Endodermal cell (in vitro differentiated cells): Measurements from ENCODE around the gene CORT. TPM values are rescaled to one million over a fixed set of nuclear protein-coding genes. Genes with fewer than 3 reads are reported as not detected.

ENCODE experiments used
- DNase-seq: peaks from one replicate; pipeline ENCODE4 v3.0.0-alpha.2; 2017
- H3K27ac ChIP-seq: 2 replicates; pipeline ENCODE4 v1.5.1; 2013; ENCODE audit warnings: mild to moderate bottlenecking, low read depth, low read length, moderate library complexity
- H3K27me3 ChIP-seq: 2 replicates; pipeline ENCODE4 v1.6.1; 2013; ENCODE audit warnings: mild to moderate bottlenecking, low read length, moderate library complexity; ENCODE audit not compliant: insufficient read depth, control insufficient read depth, poor library complexity, severe bottlenecking
- H3K36me3 ChIP-seq: 2 replicates; pipeline ENCODE4 v1.7.0; 2013; ENCODE audit warnings: mild to moderate bottlenecking, low read length, moderate library complexity; ENCODE audit not compliant: control insufficient read depth, insufficient read depth
- H3K4me1 ChIP-seq: one replicate; pipeline ENCODE4 v1.7.0; 2013; ENCODE audit warnings: low read length; ENCODE audit not compliant: control insufficient read depth, insufficient read depth
- H3K4me3 ChIP-seq: 2 replicates; pipeline ENCODE4 v1.5.1; 2013; ENCODE audit warnings: mild to moderate bottlenecking, low read length, moderate library complexity
- H3K9ac ChIP-seq: 2 replicates; pipeline ENCODE4 v1.6.1; 2013; ENCODE audit warnings: mild to moderate bottlenecking, low read length, moderate library complexity; ENCODE audit not compliant: poor library complexity, severe bottlenecking; ENCODE audit errors: extremely low read depth
- H3K9me3 ChIP-seq: 2 replicates; pipeline ENCODE4 v1.6.1; 2013; ENCODE audit warnings: mild to moderate bottlenecking, low read length, moderate library complexity; ENCODE audit not compliant: control insufficient read depth
- H3K27ac Mint-ChIP-seq: 2 replicates; pipeline ENCODE4 v1.8.0; 2020; ENCODE audit warnings: mixed read lengths
- H3K27me3 Mint-ChIP-seq: 2 replicates; pipeline ENCODE4 v1.8.0; 2021; ENCODE audit warnings: mild to moderate bottlenecking, mixed read lengths; ENCODE audit not compliant: insufficient read depth
- H3K36me3 Mint-ChIP-seq: 2 replicates; pipeline ENCODE4 v1.8.0; 2020; ENCODE audit warnings: low read depth, mixed read lengths
- H3K4me1 Mint-ChIP-seq: 2 replicates; pipeline ENCODE4 v1.8.0; 2020; ENCODE audit warnings: mixed read lengths
- H3K4me3 Mint-ChIP-seq: 2 replicates; pipeline ENCODE4 v1.8.0; 2020; ENCODE audit warnings: mild to moderate bottlenecking, moderate library complexity, mixed read lengths
- H3K9me3 Mint-ChIP-seq: 2 replicates; pipeline ENCODE4 v1.8.0; 2020; ENCODE audit warnings: mild to moderate bottlenecking, mixed read lengths
- WGBS, 2 experiments: methylation state at CpG; one replicate each; pipeline versions ENCODE4 v1.1.5 to v1.1.7; 2013; ENCODE audit warnings: missing lambda C conversion rate in 2 of 2, mixed read lengths in 1 of 2; ENCODE audit not compliant: insufficient coverage in 1 of 2, insufficient read length in 1 of 2; 5-methylcytosine and 5-hydroxymethylcytosine counted together
- total RNA-seq, 2 donors: library from RNA; stranded (reverse); fragmentation: NEBNext Ultra II Directional in 1 of 2; extraction: Animal tissue kit (Norgen Biotek cat#: 25700) in 1 of 2; gene quantifications; 2 replicates in 1 of 2; 3 replicates in 1 of 2; pipeline ENCODE4 v1.2.1, GENCODE V29; 2021
- TF ChIP-seq, protein P1 (sequence below): fragments of 200-600 bp; sonication (generic); conservative IDR thresholded peaks from 2 replicates; pipeline ENCODE4 v1.5.0; 2021; ENCODE audit warnings: antibody characterized with exemption, mild to moderate bottlenecking

CORT gene
- total RNA-seq, 2 donors from 2014 or later: 0.53 to 1.3 TPM

DNA sequence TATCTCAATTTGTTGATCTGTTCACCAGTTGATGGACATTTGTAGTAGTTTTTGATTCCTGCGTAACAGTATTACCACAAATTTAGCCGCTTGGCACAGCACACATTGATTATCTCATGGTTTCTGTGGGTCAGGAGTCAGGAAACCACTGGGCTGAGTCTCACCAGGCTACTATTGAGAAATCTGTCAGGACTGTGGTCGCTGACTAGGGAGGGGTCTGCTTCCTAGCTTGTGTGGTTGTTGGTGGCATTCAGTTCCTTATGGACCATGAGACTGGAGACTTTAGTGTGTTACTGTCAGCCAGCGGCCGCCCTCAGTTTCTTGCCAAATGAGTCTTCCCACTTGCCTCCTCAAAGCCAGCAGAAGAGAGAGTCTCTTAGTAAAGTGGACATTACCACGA, 34.7 kb downstream of the CORT start:
- H3K4me3 Mint-ChIP-seq: no peak overlapping the region
- Histone ChIP-seq H3K36me3 (peaks cover 4% of the 10 kb centered on the region), H3K27me3 (no peaks in the 10 kb centered on the region), H3K9me3 (no peaks in the 10 kb centered on the region), H3K9ac (no peak overlapping the region), H3K27ac (no peak overlapping the region), H3K4me3 (no peak overlapping the region), H3K4me1 (no peaks in the 10 kb centered on the region)
- peaks cover 2% of the 10 kb centered on the region for H3K4me1 Mint-ChIP-seq
- H3K36me3 Mint-ChIP-seq: peaks cover 20% of the 10 kb centered on the region
- WGBS, 2 experiments: 98% methylated on average over 4 to 6 of the region's 6 CpGs
- H3K27me3 Mint-ChIP-seq: no peaks in the 10 kb centered on the region
- H3K9me3 Mint-ChIP-seq: peaks cover 2% of the 10 kb centered on the region
- H3K27ac Mint-ChIP-seq: no peak overlapping the region
- TF ChIP-seq, protein P1, sequence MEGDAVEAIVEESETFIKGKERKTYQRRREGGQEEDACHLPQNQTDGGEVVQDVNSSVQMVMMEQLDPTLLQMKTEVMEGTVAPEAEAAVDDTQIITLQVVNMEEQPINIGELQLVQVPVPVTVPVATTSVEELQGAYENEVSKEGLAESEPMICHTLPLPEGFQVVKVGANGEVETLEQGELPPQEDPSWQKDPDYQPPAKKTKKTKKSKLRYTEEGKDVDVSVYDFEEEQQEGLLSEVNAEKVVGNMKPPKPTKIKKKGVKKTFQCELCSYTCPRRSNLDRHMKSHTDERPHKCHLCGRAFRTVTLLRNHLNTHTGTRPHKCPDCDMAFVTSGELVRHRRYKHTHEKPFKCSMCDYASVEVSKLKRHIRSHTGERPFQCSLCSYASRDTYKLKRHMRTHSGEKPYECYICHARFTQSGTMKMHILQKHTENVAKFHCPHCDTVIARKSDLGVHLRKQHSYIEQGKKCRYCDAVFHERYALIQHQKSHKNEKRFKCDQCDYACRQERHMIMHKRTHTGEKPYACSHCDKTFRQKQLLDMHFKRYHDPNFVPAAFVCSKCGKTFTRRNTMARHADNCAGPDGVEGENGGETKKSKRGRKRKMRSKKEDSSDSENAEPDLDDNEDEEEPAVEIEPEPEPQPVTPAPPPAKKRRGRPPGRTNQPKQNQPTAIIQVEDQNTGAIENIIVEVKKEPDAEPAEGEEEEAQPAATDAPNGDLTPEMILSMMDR: no peak
- DNase-seq: no peak

DNA sequence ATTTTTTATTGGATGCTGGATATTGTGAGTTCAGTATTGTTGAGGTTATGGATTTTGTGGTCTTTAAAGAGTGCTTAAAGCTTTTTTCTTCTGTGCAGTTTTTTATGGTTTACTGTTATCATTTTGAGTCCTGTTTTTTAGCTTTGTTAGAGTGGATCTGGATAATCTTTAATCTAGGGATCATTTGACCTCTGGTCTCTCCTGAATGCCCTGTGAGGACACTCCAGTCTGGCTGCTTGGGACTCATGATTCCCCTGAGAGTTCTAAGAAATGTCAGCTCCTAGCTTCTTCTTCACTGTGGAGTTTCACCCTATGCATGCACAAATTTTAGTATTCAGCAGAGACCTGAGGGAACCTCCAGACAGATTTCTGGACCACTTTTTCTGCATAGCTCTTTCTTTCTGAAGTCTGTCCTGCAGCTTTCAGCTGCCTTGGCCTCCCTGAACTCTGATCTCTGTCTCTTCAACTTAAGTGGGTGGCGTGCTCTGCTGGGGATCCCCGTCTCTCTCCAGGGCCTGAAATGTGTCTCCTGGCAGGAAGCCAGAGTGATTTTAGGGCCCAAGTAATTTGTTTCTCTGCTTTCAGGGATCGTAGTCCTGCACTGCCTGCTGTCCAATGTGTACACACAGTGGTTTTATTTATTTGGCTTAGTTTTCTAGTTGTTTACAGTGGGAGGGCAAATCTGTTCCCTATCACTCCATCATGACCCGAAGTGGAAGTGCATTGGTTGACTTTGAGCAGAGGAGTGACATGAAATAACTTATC, 39.6 kb downstream of the CORT start:
- Histone ChIP-seq H3K27ac (peak overlapping the region; percentile 84), H3K36me3 (no peaks in the 10 kb centered on the region), H3K4me3 (no peak overlapping the region), H3K27me3 (no peaks in the 10 kb centered on the region), H3K4me1 (no peaks in the 10 kb centered on the region), H3K9me3 (no peaks in the 10 kb centered on the region), H3K9ac (no peak overlapping the region)
- 64 to 100% methylated on average over 1 to 4 of the region's 4 CpGs for WGBS, 2 experiments
- no peak for DNase-seq
- Mint-ChIP-seq H3K9me3 (peaks cover 2% of the 10 kb centered on the region), H3K4me1 (peaks cover 2% of the 10 kb centered on the region), H3K4me3 (no peak overlapping the region), H3K27me3 (no peaks in the 10 kb centered on the region), H3K36me3 (peaks cover 15% of the 10 kb centered on the region), H3K27ac (peak overlapping the region; percentile 15)
- TF ChIP-seq, protein P1: no peak

DNA sequence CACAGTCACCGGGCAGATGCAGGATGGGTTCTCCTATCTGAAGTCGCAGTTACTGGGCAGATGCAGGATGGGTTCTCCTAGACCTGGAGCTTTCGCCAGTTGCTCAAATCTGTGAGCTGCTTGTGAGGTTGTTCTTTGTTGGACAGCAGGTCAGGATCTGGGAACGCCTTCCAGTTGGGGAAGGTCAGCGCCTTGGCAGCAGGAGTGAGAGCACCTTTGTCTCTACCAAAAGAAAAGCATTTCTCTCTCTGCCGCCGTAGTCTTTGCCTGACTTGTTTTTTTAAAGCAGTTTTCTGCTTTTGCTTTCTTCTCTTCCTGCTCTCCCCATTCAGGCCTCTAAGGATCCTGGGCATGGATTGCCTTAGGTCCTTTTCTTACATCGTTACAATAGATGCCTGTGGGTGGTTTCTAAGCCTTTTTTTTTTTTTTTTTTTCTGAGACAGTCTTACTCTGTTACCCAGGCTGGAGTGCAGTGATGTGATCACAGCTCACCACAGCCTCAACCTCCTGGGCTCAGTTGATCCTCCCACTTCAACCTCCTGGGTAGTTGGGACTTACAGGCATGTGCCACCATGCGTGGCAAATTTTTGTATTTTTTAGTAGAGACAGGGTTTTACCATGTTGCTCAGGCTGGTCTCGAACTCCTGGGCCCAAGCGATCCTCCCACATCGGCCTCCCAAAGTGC, 40.6 kb downstream of the CORT start:
- H3K9me3 Mint-ChIP-seq: peaks cover 2% of the 10 kb centered on the region
- Histone ChIP-seq H3K9ac (no peak overlapping the region), H3K27me3 (no peaks in the 10 kb centered on the region), H3K4me1 (no peaks in the 10 kb centered on the region), H3K4me3 (no peak overlapping the region), H3K27ac (peak overlapping the region; percentile 84), H3K36me3 (no peaks in the 10 kb centered on the region), H3K9me3 (no peaks in the 10 kb centered on the region)
- DNase-seq: no peak
- peaks cover 12% of the 10 kb centered on the region for H3K36me3 Mint-ChIP-seq
- H3K4me1 Mint-ChIP-seq: peaks cover 2% of the 10 kb centered on the region
- TF ChIP-seq, protein P1: no peak
- no peaks in the 10 kb centered on the region for H3K27me3 Mint-ChIP-seq
- WGBS, 2 experiments: 74 to 81% methylated on average over 7 to 12 of the region's 12 CpGs
- H3K4me3 Mint-ChIP-seq: no peak overlapping the region
- no peak overlapping the region for H3K27ac Mint-ChIP-seq
